Adipose tissue (tissue), 3 donors: Measurements from ENCODE around the gene ZNF280C. TPM values are rescaled to one million over a fixed set of nuclear protein-coding genes. Genes with fewer than 3 reads are reported as not detected.
"Not testable (repeated sequence)": the region's sequence is repeated elsewhere in the genome, so short reads cannot be mapped to it uniquely, and the experiment has no call there.

Experiments
- H3K27ac ChIP-seq: one replicate; pipeline ENCODE4 v1.5.1; 2013; ENCODE audit warnings: low read depth, low read length
- WGBS, 3 donors: extraction: QIAGEN DNeasy Blood & Tissue Kit; methylation state at CpG; one replicate each; pipeline ENCODE4 v1.1.7; 2013; 5-methylcytosine and 5-hydroxymethylcytosine counted together
- polyA plus RNA-seq, 3 donors: library from polyadenylated mRNA; stranded (reverse); fragments of 200-250 nt; gene quantifications; one replicate each; pipeline ENCODE4 v1.2.3, GENCODE V29; 2013
- donor health status: healthy with polysubstance abuse.
- donor health status: Bipolar disorder and iron deficiency.
- donor health status: healthy.

Gene ZNF280C, protein sequence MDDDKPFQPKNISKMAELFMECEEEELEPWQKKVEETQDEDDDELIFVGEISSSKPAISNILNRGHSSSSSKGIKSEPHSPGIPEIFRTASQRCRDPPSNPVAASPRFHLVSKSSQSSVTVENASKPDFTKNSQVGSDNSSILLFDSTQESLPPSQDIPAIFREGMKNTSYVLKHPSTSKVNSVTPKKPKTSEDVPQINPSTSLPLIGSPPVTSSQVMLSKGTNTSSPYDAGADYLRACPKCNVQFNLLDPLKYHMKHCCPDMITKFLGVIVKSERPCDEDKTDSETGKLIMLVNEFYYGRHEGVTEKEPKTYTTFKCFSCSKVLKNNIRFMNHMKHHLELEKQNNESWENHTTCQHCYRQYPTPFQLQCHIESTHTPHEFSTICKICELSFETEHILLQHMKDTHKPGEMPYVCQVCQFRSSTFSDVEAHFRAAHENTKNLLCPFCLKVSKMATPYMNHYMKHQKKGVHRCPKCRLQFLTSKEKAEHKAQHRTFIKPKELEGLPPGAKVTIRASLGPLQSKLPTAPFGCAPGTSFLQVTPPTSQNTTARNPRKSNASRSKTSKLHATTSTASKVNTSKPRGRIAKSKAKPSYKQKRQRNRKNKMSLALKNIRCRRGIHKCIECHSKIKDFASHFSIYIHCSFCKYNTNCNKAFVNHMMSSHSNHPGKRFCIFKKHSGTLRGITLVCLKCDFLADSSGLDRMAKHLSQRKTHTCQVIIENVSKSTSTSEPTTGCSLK
- polyA plus RNA-seq: 1 to 10 TPM in 1 of 3 donors, under 1 TPM in 2; 0.61 to 1.9 (median 0.92) TPM

DNA sequence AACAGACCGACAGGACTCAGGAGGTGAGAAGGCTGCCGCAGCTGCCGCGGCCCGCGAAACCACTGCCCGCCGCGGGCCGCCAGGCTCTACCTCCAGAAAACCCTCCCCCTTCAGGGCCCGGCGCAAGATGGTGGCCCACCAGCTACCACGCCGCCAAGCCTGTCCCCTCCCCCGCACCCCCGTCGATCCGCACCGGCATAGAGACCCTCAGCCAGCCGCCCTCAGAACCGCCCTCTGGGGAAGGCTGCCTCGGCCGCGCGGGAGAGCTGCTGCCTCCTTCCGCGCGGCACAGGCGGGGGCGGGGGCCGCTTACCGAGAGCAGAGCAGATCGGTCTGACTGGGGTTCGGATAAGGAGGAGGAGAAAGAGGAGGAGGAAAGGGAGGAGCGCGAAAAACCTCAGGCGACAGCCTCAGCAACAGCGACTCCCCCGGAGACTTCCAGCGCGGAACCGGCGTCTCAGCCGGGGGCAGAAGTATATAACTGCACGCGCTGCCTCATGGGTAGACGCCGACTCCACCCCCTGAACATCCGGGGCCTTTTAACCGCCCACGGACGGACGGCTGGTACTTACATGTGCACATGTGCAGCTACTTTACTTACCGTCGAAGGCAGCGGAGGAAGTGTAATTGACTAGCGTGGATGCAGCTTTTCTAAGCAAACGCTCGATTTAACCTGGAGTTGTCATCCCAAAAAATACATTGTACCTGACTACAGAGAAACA lies at the start of gene ZNF280C:
TSS of gene ZNF280C (minus strand) at position 451 of the 722 bp plus-strand sequence. CDS start 8,450 bp downstream, outside the sequence.
- no peak within 1 kb of the TSS for H3K27ac ChIP-seq
- 2 to 30% (median 3%) methylated on average over 23 to 57 of the region's 59 CpGs for WGBS, 3 donors

DNA sequence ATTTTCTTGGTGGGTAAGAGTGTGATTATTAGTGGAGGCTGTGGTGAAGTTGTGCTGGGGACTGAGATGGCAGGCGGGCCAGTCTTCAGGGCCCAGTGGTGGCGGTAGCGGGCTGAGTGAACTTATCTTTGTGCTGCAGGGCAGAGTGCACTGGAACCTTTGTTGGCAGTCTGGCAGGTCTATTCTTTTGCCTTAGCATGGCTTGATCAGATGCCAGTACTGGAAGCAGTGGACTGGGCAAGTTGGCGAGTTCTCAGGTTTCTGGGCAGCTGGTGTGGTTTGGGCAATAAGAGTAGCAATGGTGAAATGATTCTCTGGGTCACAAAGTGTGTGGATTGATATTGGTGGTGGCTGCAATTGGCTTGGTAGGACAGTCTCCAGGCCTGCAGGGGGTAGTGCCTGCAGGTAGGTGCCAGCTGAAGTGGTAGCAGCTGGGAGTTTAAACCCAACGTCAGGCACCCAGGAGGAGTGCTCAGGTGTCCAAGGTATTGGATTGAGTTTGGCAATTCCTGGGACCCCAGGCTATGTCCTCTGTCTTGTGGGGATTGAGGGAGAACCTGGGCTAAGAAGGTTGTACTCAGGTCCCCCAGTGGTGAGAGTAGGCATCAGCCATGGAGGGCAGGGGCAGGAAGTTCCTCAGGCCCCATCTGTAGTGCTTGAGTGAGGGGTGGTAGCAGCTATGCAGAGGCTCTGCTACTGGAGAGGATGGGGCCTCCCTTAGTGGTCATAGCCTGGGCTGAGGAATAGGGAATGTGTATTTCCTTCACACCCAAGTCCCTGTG lies 36.1 kb upstream of the ZNF280C start:
- WGBS, 3 donors: 73 to 93% (median 90%) methylated on average over 5 of the region's 5 CpGs

DNA sequence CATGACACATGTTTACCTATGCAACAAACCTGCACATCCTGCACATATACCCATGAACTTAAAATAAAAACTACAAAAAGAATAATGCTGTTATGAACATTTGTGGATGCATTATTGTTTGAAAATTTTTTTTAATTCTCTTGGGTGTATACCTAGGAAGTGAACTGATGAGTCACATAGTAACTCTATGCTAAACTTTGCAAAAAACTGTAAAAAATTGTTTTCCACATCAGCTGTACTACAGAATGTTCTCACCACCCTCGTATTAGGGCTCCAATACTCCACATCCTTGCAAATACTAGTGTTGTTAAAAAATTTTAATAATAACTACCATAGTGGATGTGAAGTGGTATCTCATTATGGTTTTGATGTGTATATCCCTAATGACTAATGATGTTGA lies 33.3 kb upstream of the ZNF280C start:
- H3K27ac ChIP-seq: no peak overlapping the region
- WGBS, 3 donors: 62 to 75% (median 74%) methylated on average over 1 of the region's 1 CpG

More for the DNA sequence above, 36.1 kb upstream of the ZNF280C start:
- H3K27ac ChIP-seq: no peak overlapping the region

DNA sequence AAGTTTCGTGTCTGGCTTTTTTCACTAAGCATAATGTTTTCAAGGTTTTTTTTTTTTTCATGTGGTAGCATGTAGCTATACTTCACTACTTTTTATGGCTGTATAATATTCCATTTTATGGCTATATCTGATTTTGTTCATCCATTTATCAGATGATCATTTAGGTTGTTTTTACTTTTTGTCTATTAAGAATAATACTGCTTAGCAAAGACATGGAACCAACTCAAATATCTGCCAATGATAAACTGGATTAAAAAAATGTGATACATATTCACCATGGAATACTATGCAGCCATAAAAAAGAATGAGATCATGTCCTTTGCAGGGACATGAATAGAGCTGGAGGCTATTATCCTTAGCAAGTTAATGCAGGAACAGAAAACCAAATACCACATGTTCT lies 32.7 kb upstream of the ZNF280C start:
- no peak overlapping the region for H3K27ac ChIP-seq
- 74 to 100% (median 95%) methylated on average over 1 of the region's 1 CpG for whole genome bisulfite sequencing, 3 donors

DNA sequence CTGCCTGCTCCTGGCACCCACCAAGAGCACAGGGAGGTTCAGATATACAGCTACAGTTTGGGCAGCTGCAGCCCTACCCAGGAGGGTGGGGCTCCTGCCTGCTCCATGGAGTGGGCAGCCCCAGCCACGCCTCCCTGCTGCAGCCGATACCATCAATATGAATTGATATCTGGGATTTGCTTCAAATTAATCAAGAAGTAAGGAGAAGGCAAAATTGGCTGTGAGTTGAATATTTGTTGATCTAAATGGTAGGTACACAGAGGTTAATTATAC lies 31.2 kb upstream of the ZNF280C start:
- 43 to 67% (median 64%) methylated on average over 2 of the region's 2 CpGs for WGBS, 3 donors
- no peak overlapping the region for H3K27ac ChIP-seq

DNA sequence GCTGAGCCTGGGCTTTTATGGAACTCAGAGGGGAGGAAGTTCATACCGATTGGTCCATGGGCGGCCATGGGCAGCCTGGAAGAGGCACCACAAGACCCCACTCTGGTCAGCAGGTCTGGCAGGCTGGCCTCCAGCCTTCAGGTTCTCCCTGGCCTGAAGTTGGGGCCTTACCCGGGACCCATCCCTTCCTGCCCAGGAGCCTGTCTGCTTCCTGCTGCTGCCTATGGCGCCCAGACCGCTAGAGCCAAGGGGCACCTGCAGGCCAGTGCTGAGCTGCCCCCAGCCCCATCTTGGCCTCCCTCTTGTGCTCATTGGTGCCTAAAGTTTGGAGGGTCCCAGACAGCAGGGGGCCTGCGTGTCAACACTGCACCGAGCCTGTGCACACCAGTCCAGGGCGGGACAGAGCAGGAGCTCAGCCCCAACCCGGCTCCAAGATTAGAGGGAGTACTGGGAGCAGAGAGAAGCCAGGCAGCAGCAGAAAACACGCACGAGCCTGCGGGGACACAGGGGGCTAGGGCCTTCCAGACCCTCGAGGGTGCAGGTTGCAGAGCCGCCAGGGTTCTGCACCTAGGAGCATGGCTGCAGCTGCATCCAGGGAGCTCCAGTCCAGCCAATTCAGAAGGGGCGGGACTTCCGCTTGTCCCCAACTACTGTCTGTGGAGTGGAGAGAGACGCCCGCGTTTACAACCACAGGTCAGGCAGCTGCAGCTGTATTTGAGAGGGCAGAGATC lies 30.7 kb upstream of the ZNF280C start:
- 63 to 74% (median 66%) methylated on average over 19 of the region's 19 CpGs for WGBS, 3 donors
- no peak overlapping the region for H3K27ac ChIP-seq

DNA sequence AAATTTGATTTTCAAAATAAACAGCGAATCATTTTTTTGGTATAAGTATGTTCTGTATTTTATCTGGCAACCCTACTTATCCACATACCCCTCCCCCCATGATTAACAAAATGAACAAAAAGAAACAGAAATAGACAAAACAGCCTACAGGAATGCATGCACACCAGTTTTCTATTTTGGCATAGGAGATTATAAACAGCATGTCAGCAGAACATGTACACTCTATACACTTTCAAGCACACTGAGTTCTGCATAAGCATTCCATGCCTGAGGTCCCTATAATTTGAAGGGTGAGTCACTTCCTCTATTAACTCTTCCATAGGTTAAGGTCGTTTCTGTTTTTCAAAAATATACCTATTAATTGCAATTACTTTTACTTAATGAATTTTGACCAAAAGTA lies 28.0 kb upstream of the ZNF280C start:
- WGBS, 3 donors: 44 to 55% (median 50%) methylated on average over 2 of the region's 2 CpGs
- H3K27ac ChIP-seq: no peak overlapping the region

DNA sequence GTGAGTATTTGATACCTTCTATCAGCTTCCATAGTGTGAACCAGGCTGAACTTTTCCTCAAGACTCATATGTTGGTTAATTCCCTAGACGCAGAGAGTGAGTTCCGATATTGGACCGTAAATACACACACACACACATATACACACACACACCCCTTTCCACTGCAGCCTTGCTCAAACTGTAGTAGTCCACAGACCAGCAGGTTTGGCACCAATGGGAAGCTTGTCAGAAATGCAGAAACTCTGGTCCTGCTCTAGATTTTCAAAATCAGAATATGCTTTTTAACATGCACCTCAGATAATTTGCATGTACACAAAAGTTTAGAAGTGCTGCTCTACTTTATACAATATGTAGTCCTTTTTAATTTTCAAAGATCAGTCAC lies 27.6 kb upstream of the ZNF280C start:
- WGBS, 3 donors: 73 to 79% (median 75%) methylated on average over 3 of the region's 3 CpGs
- no peak overlapping the region for H3K27ac ChIP-seq

DNA sequence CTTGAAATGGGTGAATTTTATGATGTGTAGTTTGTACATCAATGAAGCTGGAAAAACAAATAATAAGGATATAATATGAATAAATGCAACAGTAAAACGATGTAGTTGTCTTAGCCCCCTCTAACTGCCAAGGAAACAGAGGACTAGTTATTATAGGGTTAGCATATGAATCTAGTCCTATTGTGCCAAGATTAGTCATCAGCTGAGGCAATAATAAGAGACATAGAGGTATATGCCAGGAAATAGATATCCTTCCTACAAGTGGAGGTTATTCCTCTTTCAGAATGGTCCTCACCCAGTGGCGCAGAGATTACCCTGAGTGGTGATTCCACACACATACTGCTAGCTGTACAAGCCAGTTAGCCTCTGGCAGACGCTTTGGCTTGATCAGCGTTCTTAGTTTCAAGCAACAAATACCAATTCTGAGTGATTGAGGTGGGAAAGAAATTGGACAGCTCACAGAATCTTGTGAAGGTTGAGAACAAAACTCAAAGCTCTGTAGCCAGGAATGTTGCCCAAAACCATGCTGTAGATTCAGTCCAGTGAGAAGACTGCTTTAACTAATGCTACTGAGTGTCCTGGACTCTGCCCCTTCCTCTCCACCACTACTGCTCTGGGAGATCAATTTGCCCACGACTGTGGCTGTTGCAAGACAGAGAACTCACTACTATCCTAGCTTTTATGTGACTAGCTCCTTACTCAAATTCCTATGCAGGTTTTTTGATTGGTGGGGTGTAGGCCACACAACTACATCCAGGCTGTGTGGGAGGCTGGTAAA lies 27.0 kb upstream of the ZNF280C start:
- H3K27ac ChIP-seq: no peak overlapping the region
- WGBS, 3 donors: 53 to 84% (median 64%) methylated on average over 5 of the region's 5 CpGs

DNA sequence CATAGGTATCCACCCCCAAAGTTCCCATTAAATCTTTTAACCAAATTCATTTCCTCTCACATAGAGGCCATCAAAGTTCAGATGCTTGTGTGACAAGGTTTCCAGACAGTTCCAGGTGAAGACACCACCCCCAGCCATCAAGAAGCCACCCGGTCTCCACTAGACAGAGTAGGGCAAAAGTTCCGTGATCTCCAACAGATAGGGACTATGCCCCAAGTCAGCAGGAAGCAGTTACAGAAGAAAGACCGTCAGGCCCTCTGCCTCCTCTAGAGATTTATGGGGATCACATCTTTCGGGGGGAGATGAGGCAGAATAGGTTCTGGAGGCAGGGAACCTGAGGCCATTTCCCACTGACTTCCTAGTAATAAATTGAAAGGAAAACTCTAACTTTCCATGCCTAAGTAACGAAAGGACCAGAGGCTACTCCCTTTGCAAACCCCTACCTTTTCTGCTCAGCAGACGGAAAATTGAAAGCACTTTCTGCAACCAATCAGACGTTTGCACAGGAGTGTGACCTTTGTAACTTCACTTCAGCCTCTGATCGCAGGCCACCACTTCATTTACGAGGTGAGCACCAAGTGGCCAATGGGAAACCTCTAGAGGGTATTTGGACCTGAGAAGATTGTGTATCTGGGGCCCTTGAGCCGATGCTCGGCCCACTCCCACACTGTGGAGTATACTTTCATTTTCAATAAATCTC lies 18.5 kb upstream of the ZNF280C start:
- H3K27ac ChIP-seq: no peak overlapping the region
- WGBS, 3 donors: 62 to 80% (median 72%) methylated on average over 11 of the region's 11 CpGs

DNA sequence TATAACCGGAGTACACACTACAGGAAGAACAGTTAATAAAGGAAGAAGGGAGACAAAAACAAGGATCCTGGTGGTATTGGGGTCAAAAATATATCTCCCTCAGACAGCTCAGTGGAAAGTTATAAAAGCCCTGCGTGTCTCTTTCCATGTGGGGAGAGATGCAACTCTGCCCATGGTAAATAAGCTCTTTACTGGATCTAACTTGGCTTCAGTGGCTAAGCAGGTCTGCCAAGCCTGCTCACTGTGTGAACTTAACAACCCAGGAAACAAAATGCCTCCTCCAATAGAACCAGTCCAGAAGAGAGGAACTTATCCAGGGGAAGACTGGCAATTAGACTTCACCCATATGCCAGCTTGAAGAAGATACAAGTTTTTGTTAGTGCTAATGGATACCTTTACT lies 17.0 kb upstream of the ZNF280C start:
- 55 to 92% (median 70%) methylated on average over 2 of the region's 2 CpGs for WGBS, 3 donors
- H3K27ac ChIP-seq: no peak overlapping the region

DNA sequence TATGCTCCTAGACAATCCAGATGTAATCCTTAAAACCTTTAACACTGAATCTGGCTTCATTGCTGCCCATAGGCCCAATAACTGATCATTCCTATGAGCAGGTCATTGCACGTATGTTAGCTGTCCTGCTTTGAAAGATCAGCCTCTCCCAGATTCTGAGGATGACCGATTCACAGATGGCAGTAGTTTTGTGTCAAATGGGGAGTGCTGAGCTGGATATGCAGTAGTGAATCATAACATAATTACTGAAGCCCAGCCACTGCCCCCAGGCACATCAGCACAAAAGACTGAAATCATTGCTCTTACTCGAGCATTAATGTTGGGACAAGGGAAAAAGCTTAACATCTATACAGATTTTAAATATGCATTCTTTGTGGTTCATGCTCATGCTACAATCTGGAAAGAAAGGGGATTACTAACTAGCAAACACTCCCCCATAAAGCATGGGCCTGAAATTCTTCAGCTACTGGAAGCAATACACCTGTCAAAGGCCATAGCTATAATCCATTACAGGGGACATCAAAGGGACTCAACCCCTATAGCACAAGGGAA lies 16.4 kb upstream of the ZNF280C start:
- no peak overlapping the region for H3K27ac ChIP-seq
- WGBS, 3 donors: 75 to 95% (median 85%) methylated on average over 3 of the region's 3 CpGs

DNA sequence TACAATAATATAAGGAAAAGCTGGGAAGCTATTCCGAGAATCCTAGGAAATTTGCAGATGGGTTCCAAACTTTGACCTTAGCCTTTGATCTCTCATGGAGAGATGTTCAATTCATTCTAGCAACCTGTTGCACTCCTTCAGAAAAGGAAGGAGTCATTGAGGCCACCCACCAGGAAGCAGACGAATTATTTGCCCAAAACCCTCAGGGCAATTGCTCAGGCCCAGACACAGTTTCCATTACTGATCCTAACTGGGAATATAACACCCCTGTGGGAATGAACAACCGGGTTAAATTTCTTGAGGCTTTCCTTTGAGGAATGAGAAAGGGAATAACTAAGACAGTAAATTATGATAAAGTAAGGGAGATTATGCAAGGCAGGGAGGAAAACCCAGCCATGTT lies 13.5 kb upstream of the ZNF280C start:
- no peak overlapping the region for H3K27ac ChIP-seq
- 69 to 87% (median 82%) methylated on average over 3 of the region's 3 CpGs for WGBS, 3 donors

DNA sequence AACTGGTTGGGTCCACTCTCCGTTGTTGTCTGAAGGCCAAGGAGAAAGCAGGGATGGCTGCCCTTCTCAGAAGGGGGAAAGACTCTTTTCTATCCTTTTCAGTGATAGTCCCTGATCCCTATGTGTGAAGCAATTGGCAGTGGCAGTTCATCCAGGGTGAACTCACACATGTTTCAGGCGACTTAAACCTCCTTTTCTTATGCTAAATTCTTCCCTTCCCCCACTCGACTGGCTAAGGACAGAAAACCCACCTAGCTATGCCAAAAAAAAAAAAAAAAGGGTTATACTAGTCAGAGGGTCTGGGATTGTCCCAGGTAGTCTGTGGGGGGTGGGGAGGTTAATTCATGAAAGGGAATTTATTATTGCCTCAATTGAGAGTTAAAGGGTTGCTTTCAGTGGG lies 12.2 kb upstream of the ZNF280C start:
- WGBS, 3 donors: 52 to 79% (median 71%) methylated on average over 3 of the region's 3 CpGs
- no peak overlapping the region for H3K27ac ChIP-seq

DNA sequence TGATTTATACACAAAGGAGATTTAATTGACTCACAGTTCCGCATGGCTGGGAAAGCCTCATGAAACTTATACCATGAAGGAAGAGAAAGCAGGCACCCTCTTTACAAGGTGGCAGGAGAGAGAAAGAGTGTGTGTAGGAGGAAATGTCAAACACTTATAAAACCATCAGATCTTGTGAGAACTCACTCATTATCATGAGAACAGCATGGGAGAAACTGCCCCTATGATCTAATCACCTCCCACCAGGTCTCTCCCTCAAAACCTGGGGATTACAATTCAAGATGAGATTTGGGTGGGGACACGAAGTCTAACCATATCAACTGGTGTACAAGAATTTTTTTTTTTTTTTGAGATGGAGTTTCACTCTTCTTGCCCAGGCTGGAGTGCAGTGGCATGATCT lies 3.6 kb upstream of the ZNF280C start:
- H3K27ac ChIP-seq: not testable (repeated sequence)
- 65 to 84% (median 80%) methylated on average over 2 of the region's 2 CpGs for WGBS, 3 donors

DNA sequence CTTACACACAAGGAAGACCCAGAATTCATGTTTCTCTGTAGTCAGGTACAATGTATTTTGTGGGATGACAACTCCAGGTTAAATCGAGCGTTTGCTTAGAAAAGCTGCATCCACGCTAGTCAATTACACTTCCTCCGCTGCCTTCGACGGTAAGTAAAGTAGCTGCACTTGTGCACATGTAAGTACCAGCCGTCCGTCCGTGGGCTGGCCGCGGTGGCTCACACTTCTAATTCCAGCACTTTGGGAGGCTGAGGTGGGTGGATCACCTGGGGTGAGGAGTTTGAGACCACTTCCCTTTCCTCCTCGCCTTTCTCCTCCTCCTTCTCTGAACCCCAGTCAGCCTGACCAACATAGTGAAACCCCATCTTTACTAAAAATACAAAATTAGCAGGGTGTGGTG lies 692 bp upstream of the ZNF280C start:
- H3K27ac ChIP-seq: not testable (repeated sequence)
- WGBS, 3 donors: 92 to 99% (median 97%) methylated on average over 12 of the region's 12 CpGs
